IMR-90 (cell line): ENCODE results near the gene ARRB1. TPM values are rescaled to one million over a fixed set of nuclear protein-coding genes. Genes with fewer than 3 reads are reported as not detected.
"Not testable (repeated sequence)": the region's sequence is repeated elsewhere in the genome, so short reads cannot be mapped to it uniquely, and the experiment has no call there.

ENCODE experiments used
- ATAC-seq: fragments of 200-7000 bp; cut with Tn5 transposase; 2 replicates; pipeline ENCODE4 v1.9.1; 2020; ENCODE audit warnings: low read depth, mild to moderate bottlenecking, moderate library complexity
- BruUV-seq: library from RNA; stranded (reverse); fragments of 400-500 nt; replicated peaks from 2 replicates; lab custom pipeline; 2021; lab: Mats Ljungman, UMichigan
- CTCF ChIA-PET: fragments of 300-600 bp; formaldehyde crosslinking; extraction: SDS; loops from one replicate; lab custom pipeline; 2021; ENCODE audit warnings: antibody characterized with exemption; lab: Yijun Ruan, JAX
- POLR2A ChIA-PET: fragments of 300-600 bp; sonication (Branson Sonifier 250); formaldehyde crosslinking; loops from one replicate; lab custom pipeline; 2022; ENCODE audit warnings: antibody characterized with exemption; ENCODE audit not compliant: unreplicated experiment; lab: Charles Lee
- DNase-seq: peaks from one replicate; pipeline ENCODE4 v3.0.0; 2013
- H2AFZ ChIP-seq: replicated peaks from 2 replicates; pipeline ENCODE3; 2013; ENCODE audit warnings: low read length, mild to moderate bottlenecking; ENCODE audit not compliant: poor library complexity
- H2AK5ac ChIP-seq: 2 replicates; pipeline ENCODE4 v1.6.1; 2013; ENCODE audit warnings: low read depth, low read length, inconsistent platforms
- H2AK9ac ChIP-seq: replicated peaks from 2 replicates; pipeline ENCODE3; 2013; ENCODE audit warnings: mild to moderate bottlenecking, low read depth, low read length, moderate library complexity; ENCODE audit not compliant: poor library complexity
- H2BK120ac ChIP-seq: 2 replicates; pipeline ENCODE4 v1.6.1; 2013; ENCODE audit warnings: low read depth, low read length, inconsistent platforms
- H2BK15ac ChIP-seq: 3 replicates; pipeline ENCODE4 v1.6.1; 2013; ENCODE audit warnings: low read depth, low read length, inconsistent platforms
- H2BK20ac ChIP-seq: 2 replicates; pipeline ENCODE4 v1.6.1; 2013; ENCODE audit warnings: low read depth, mild to moderate bottlenecking, inconsistent platforms, low read length, moderate library complexity
- H2BK5ac ChIP-seq: 2 replicates; pipeline ENCODE4 v1.6.1; 2013; ENCODE audit warnings: mild to moderate bottlenecking, low read depth, low read length, inconsistent platforms; ENCODE audit not compliant: poor library complexity, severe bottlenecking
- H3K14ac ChIP-seq: replicated peaks from 2 replicates; pipeline ENCODE4 v1.6.1; 2013; ENCODE audit warnings: low read depth, low read length, inconsistent platforms
- H3K18ac ChIP-seq: 2 replicates; pipeline ENCODE4 v1.6.1; 2013; ENCODE audit warnings: low read depth, low read length, control low read depth
- H3K23ac ChIP-seq: 2 replicates; pipeline ENCODE4 v1.6.1; 2013; ENCODE audit warnings: low read depth, low read length, inconsistent platforms
- H3K27ac ChIP-seq: 2 replicates; pipeline ENCODE4 v1.5.1; 2013; ENCODE audit warnings: mild to moderate bottlenecking, control low read depth, low read length; ENCODE audit not compliant: insufficient read depth
- H3K27me3 ChIP-seq: 2 replicates; pipeline ENCODE4 v1.6.1; 2013; ENCODE audit warnings: low read length; ENCODE audit not compliant: control insufficient read depth, insufficient read depth
- H3K36me3 ChIP-seq: 2 replicates; pipeline ENCODE4 v1.6.1; 2013; ENCODE audit warnings: low read length, mixed read lengths; ENCODE audit not compliant: control insufficient read depth, insufficient read depth
- H3K4ac ChIP-seq: 2 replicates; pipeline ENCODE4 v1.6.1; 2013; ENCODE audit warnings: low read depth, low read length, inconsistent platforms
- H3K4me1 ChIP-seq: 2 replicates; pipeline ENCODE4 v1.6.1; 2013; ENCODE audit warnings: low read length, mixed read lengths; ENCODE audit not compliant: control insufficient read depth, insufficient read depth
- H3K4me2 ChIP-seq: 2 replicates; pipeline ENCODE4 v1.6.1; 2013; ENCODE audit warnings: low read depth, mild to moderate bottlenecking, control low read depth, low read length, moderate library complexity
- H3K4me3 ChIP-seq: 2 replicates; pipeline ENCODE4 v1.5.1; 2013; ENCODE audit warnings: low read depth, mild to moderate bottlenecking, control low read depth, low read length, moderate library complexity; ENCODE audit not compliant: insufficient read depth
- H3K56ac ChIP-seq: 2 replicates; pipeline ENCODE4 v1.6.1; 2013; ENCODE audit warnings: low read length, inconsistent platforms; ENCODE audit not compliant: insufficient read depth; ENCODE audit errors: extremely low read depth
- H3K79me1 ChIP-seq, 2 experiments: 2 replicates each; pipeline ENCODE4 v1.6.1; 2013; ENCODE audit warnings: low read length in 2 of 2, inconsistent platforms in 1 of 2, low read depth in 1 of 2
- H3K9ac ChIP-seq: 2 replicates; pipeline ENCODE4 v1.6.1; 2013; ENCODE audit warnings: low read depth, low read length, control low read depth
- H3K9me1 ChIP-seq: 2 replicates; pipeline ENCODE4 v1.6.1; 2013; ENCODE audit warnings: low read length, inconsistent platforms; ENCODE audit not compliant: insufficient read depth
- H3K9me3 ChIP-seq: 2 replicates; pipeline ENCODE4 v1.6.1; 2013; ENCODE audit warnings: low read length; ENCODE audit not compliant: control insufficient read depth, insufficient read depth
- H4K20me1 ChIP-seq: 2 replicates; pipeline ENCODE4 v1.6.1; 2013; ENCODE audit warnings: low read length, inconsistent platforms; ENCODE audit not compliant: insufficient read depth
- H4K5ac ChIP-seq: 2 replicates; pipeline ENCODE4 v1.6.1; 2013; ENCODE audit warnings: mild to moderate bottlenecking, low read depth, low read length, control low read depth
- H4K8ac ChIP-seq, 2 experiments: 2 replicates each; pipeline ENCODE4 v1.6.1; 2013; ENCODE audit warnings: low read depth in 2 of 2, low read length in 2 of 2, control low read depth in 1 of 2, inconsistent platforms in 1 of 2
- H4K91ac ChIP-seq: 2 replicates; pipeline ENCODE4 v1.6.1; 2013; ENCODE audit warnings: low read depth, low read length, inconsistent platforms; ENCODE audit not compliant: insufficient read depth
- WGBS, 2 experiments: methylation state at CpG; one replicate each; pipeline versions ENCODE4 v1.1.5 to v1.1.7; 2013; ENCODE audit warnings: missing lambda C conversion rate in 2 of 2; ENCODE audit not compliant: insufficient read length in 1 of 2; ENCODE audit errors: extremely low coverage in 2 of 2; 5-methylcytosine and 5-hydroxymethylcytosine counted together
- dilution Hi-C: fragments of 300-500 bp; cut with HindIII; formaldehyde crosslinking; loops from one replicate; pipeline ENCODE4 v1.14.3; 2018; ENCODE audit warnings: low sequenced_read_pairs; ENCODE audit not compliant: unreplicated experiment
- in situ Hi-C: fragments of 300-500 bp; cut with MboI; formaldehyde crosslinking; loops from 3 replicates; pipeline ENCODE4 v1.14.3; 2019; ENCODE audit warnings: low sequenced_read_pairs, inconsistent platforms, mixed read lengths
- intact Hi-C: fragments of 100-400 bp; cut with micrococcal nuclease; formaldehyde crosslinking; loops from 2 replicates; pipeline ENCODE4 v1.10.0; 2022
- polyA plus RNA-seq, 3 experiments: library from polyadenylated mRNA; depleted of rRNA; stranded (reverse); fragments of >200 nt; gene quantifications; 2 replicates each; pipeline ENCODE4 v1.2.3, GENCODE V29; 2012; ENCODE audit warnings: low replicate concordance in 1 of 3
- total RNA-seq: library from RNA; depleted of rRNA; stranded (reverse); fragments of >200 nt; gene quantifications from 2 replicates; pipeline ENCODE4 v1.2.3, GENCODE V29; 2012

The ARRB1 gene
- total and polyA plus RNA-seq, 2 of the 4 experiments (the other 2 are of a cell fraction) = 11.0 to 17.4 TPM

- in situ Hi-C loops = not testable (repeated sequence)
Observed at GRCh38 chr11:75304941-75305340, 46.5 kb downstream of the ARRB1 start.

More at GRCh38 chr11:75304941-75305340, 46.5 kb downstream of the ARRB1 start:
- POLR2A ChIA-PET, H2BK5ac ChIP-seq, dilution Hi-C loops, H3K4ac ChIP-seq, H3K23ac ChIP-seq, H3K4me2 ChIP-seq, BruUV-seq, H2BK20ac ChIP-seq, ATAC-seq, H2AK5ac ChIP-seq, H3K14ac ChIP-seq, H3K9me3 ChIP-seq, CTCF ChIA-PET, H3K36me3 ChIP-seq, H3K56ac ChIP-seq, H2AK9ac ChIP-seq, H2BK120ac ChIP-seq, intact Hi-C loops, H3K27me3 ChIP-seq, H3K18ac ChIP-seq, H3K9me1 ChIP-seq, H3K4me3 ChIP-seq, H4K5ac ChIP-seq, H4K8ac ChIP-seq, H3K9ac ChIP-seq, DNase-seq, H3K4me1 ChIP-seq, H3K27ac ChIP-seq, H2BK15ac ChIP-seq, H2AFZ ChIP-seq, H4K91ac ChIP-seq, H4K20me1 ChIP-seq, H3K79me1 ChIP-seq: not testable (repeated sequence)
- WGBS, 2 experiments = no CpG with 5 or more reads among the region's 4 CpGs
